ENCODE results near the gene WDR76.

Gene WDR76

DNA sequence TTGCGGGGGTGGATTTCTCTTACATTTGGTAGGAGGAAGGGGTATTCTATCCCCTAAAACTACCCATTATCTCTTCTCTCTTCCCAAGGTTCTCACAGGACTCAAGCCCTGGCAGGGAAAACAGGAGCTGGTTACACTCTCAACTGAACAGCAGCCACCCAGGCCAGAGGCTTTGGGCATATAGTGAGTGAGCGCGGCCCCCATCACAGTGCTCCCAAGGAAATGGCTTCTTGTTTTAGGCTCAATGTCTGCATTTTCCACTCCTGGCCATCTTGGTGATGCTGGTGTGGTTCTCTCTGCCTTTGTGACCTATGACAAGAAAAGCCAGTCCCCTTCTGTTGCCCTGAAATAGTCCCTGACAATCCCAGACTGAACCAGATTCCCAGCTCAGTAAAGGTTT, 50.1 kb downstream of the WDR76 start:
- no peak for DNase-seq

DNA sequence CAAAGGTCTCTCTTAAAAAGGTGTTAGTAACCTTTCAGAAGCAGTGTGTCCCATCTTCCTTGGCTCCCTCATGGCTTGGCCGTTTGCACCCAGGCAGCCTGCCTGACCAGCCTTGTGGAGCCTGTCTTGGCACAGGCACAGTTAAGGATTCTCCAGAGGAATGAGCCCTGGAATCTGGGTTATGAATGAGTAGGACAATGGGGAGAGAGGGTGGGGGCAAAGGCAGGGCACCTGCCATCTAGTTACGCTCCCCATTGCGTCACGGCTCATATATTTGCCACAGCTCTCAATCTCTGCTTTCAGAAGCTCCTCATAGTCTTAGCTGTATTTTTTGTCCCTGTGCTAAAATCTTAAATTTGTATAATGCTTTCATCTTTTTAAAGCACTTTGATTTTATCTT, 50.6 kb downstream of the WDR76 start:
- DNase-seq = no peak

- no peak for DNase-seq
These were observed 51.6 kb downstream of the WDR76 start for GRCh38 chr15:43878446-43878845.

GRCh38 chr15:43879386-43880355, 52.9 kb downstream of the WDR76 start:
- DNase-seq = peak in 1 of 58 donors; percentile 12

DNA sequence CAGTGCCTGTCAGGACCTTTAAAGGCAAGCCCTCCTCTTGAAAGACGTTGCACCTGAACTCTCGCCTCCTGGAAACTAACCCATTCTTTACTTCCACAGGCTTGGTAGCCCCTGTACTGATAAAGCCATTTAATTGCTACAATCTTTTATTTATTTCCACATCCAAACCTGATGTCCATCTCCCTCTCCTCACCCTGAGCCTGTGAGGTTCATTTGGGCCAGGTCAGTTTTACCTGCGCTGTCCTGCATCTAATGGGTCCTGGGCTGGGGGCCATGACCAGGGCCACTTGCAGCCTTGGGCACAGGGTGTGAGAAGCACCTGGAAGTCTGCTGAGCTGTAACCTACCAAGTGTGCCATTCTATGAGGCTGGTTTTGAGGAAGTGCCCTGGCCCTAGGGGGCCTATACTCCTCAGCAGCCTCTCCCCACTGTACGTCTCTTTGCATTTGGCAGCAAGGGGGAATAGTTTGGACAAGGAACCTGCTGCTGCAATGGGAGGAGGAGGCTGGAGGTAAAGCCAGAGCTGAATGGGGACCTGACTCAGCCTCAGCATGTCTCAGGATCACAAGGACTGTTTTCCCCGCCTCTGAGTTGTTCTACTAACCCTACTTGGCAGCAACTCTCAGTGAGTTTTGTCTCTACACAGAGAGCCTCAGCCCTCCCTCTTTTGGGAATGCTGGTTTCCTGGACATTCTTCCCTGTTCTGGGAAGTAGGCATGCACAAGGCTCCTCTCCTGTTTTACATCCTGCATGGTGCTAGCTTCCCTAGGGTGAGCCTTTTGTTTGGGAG, 53.8 kb downstream of the WDR76 start:
- peak in 5 of 58 donors; percentile 10 to 57 (median 25) for DNase-seq

- DNase-seq = no peak
These were observed 54.4 kb downstream of the WDR76 start for GRCh38 chr15:43881245-43881644.

DNA sequence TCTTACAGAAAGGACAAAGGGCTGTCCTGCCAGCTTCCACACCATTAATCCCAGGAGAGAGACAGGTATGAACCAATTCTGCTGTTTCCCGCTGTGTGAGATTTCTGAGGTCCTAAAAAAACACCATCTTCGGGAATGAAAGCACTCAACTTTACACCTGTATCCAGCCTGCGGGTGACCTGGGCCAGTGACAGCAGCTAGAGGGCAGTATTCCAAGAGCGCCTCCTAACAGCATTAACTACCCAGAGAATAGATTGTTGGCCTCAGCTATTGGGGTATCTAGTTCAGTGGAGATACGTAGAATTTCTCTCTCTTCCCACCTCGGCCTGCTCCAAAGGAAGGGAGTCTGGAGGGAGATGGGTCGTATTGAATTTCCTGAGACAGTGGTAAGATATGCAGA, 55.1 kb downstream of the WDR76 start:
- DNase-seq = no peak

GRCh38 chr15:43883571-43883970, 56.8 kb downstream of the WDR76 start:
- no peak for DNase-seq

- DNase-seq = no peak
These were observed 59.8 kb downstream of the WDR76 start for GRCh38 chr15:43886558-43886957.

GRCh38 chr15:43887901-43888300, 61.1 kb downstream of the WDR76 start:
- DNase-seq = no peak

DNA sequence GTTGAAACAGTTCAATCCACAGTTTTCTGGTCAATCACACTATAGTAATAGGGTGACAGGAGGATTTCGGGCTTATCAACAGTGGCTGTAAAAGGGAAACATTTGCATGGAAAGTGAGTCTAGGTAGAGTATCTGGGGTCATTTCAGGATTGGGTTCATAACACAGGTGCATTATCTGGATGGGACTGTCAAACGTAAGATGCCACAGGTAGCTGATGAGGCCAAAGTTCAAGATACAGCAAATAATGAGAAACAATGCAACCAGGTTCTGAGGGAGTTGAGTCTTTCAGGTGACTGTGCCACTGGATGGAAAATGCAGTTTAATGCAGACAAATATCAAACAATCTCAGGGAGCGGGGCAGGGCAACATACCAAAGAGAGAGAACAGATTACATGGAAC, 62.2 kb downstream of the WDR76 start:
- no peak for DNase-seq

DNA sequence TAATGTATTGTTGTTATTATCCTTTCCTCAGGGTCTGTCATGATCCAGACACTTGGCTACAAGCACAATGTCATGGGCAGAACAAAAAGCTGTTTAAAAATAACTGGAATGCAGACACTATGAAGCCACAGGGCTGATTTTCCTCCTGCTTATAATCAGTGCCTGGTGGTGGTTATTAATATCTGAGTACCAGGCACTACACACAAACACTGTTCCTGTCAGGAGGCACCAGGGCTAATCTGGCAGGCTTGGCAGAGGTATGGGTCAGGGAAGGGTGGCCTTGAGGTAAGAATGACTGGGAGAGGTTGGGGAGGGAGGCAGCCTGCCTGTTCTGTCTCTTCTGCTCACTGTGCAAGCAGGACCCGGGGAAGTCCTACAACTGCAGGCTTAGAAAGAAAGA, 67.2 kb downstream of the WDR76 start:
- no peak for DNase-seq

- DNase-seq = no peak
These were observed 68.8 kb downstream of the WDR76 start for GRCh38 chr15:43895586-43895985.

- DNase-seq = no peak
These were observed 69.7 kb downstream of the WDR76 start for GRCh38 chr15:43896543-43896942.

DNA sequence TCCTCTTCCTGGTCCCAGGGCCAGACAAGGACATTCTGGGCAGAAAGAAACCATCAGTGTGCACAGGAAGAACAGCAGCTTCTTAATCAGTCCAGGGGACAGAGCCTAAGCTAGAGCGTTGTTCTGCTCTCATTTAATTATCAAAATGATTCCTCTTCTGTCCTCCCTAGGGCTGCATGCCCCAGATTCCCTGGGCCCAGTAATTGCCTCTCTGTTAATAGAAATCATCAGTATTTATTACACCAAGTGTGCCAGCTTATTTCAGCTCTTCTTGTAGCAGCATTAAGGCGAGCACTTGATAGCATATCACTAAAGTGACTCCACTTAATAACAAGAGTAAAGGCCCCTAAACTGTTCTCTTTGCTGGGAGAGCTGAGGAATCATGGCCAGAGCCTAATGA, 72.1 kb downstream of the WDR76 start:
- no peak for DNase-seq

DNA sequence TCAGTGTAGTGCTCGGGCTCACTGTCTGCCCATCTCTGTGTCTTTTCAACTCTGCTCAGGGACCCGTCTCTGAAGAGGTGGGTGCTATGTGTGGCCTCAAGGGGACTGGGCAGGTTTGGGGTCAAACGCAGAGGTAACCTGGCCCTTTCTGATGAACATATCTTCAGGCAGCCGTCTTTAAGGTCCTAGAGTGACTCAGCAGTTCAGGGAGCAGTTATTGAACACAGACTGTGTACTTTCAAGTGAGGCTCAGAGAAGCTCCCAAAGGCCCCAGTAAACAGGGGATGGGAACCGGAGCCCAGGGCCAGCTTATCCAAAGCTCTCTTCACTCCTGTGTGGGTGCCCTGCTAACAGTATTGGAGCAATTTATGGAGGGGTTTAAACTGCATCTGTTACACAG, 73.1 kb downstream of the WDR76 start:
- DNase-seq = no peak

- DNase-seq = no peak
These were observed 74.2 kb downstream of the WDR76 start for GRCh38 chr15:43900996-43901395.

DNA sequence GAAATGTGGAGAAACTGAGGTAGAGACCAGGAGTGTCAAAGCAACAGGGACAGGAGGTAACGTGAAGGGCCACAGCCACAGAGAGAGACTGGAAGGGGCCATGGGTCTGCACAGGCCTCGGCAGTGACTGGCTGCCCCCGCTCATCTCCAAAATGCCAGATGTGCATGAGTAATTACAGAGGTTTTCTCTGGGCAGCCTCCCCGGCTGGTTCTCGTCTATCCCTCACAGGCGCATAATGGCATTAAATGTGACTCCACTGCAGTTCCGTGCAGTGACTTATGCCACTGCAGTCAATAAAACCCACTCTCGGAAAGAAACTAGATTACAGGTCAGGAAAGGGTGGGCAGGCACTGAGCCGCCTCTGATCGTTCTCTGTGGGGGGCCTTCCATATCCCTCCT, 74.7 kb downstream of the WDR76 start:
- peak in 1 of 58 donors; percentile 34 for DNase-seq

- DNase-seq = peak in 37 of 58 donors; percentile 4 to 71 (median 23)
These were observed 77.1 kb downstream of the WDR76 start for GRCh38 chr15:43903864-43904290.

GRCh38 chr15:43905755-43906154, 79.0 kb downstream of the WDR76 start:
- DNase-seq = no peak

GRCh38 chr15:43908516-43909050, 81.8 kb downstream of the WDR76 start:
- no peak for DNase-seq

GRCh38 chr15:43911235-43911781, 84.5 kb downstream of the WDR76 start:
- peak in 49 of 58 donors; percentile 3 to 90 (median 42) for DNase-seq
